CD14-positive monocyte (primary cell): ENCODE results near the gene TP53I3. TPM values are rescaled to one million over a fixed set of nuclear protein-coding genes. Genes with fewer than 3 reads are reported as not detected.

Experiments used
- DNase-seq, 3 donors: peaks; one replicate each; pipeline ENCODE4 v3.0.0-alpha.2; 2011 to 2022
- H2AFZ ChIP-seq: 2 replicates; pipeline ENCODE4 v1.6.0; 2012; ENCODE audit warnings: mild to moderate bottlenecking, low read depth, low read length, inconsistent platforms; ENCODE audit not compliant: insufficient read depth, poor library complexity, severe bottlenecking
- H3K27ac ChIP-seq, 2 donors: 1 replicate in 1 of 2; 2 replicates in 1 of 2; pipeline ENCODE4 v1.5.1; 2012 to 2013; ENCODE audit warnings: low read length in 2 of 2, control low read depth in 1 of 2, inconsistent platforms in 1 of 2, low read depth in 1 of 2, mild to moderate bottlenecking in 1 of 2
- H3K27me3 ChIP-seq, 2 donors: one replicate each; pipeline versions ENCODE4 v1.6.0 to v1.6.1; 2011 to 2013; ENCODE audit warnings: low read length in 2 of 2; ENCODE audit not compliant: control insufficient read depth in 2 of 2, insufficient read depth in 2 of 2
- H3K36me3 ChIP-seq, 2 donors: replicated peaks in 1 of 2; 1 replicate in 1 of 2; 2 replicates in 1 of 2; pipeline versions ENCODE4 v1.5.1 to v1.6.1; 2012 to 2013; ENCODE audit warnings: low read length in 2 of 2, control low read depth in 1 of 2, inconsistent platforms in 1 of 2, mild to moderate bottlenecking in 1 of 2; ENCODE audit not compliant: insufficient read depth in 2 of 2, control insufficient read depth in 1 of 2
- H3K4me1 ChIP-seq, 2 donors: 1 replicate in 1 of 2; 2 replicates in 1 of 2; pipeline versions ENCODE4 v1.5.1 to v1.6.1; 2012 to 2013; ENCODE audit warnings: low read length in 2 of 2, control low read depth in 1 of 2, inconsistent platforms in 1 of 2, mild to moderate bottlenecking in 1 of 2, moderate library complexity in 1 of 2; ENCODE audit not compliant: insufficient read depth in 2 of 2, control insufficient read depth in 1 of 2
- H3K4me2 ChIP-seq: replicated peaks from 2 replicates; pipeline ENCODE3; 2012; ENCODE audit warnings: low read length, moderate library complexity, mild to moderate bottlenecking; ENCODE audit not compliant: poor library complexity, severe bottlenecking; ENCODE audit errors: extremely low read depth
- H3K4me3 ChIP-seq, 3 experiments: fragments of 200-600 bp in 1 of 3; sonication (generic) in 1 of 3; replicated peaks in 1 of 3; 1 replicate in 2 of 3; 2 replicates in 1 of 3; pipeline ENCODE4 v1.5.1; 2011 to 2013; ENCODE audit warnings: low read length in 3 of 3, mild to moderate bottlenecking in 3 of 3, control low read depth in 2 of 3, low read depth in 2 of 3, inconsistent platforms in 1 of 3, moderate library complexity in 1 of 3
- H3K79me2 ChIP-seq: 2 replicates; pipeline ENCODE4 v1.6.0; 2012; ENCODE audit warnings: mild to moderate bottlenecking, control low read depth, inconsistent platforms, low read length, moderate library complexity; ENCODE audit not compliant: insufficient read depth
- H3K9ac ChIP-seq: 2 replicates; pipeline ENCODE4 v1.6.0; 2017; ENCODE audit warnings: low read length, mild to moderate bottlenecking; ENCODE audit not compliant: insufficient read depth, poor library complexity, severe bottlenecking
- H3K9me3 ChIP-seq, 2 donors: replicated peaks in 1 of 2; 1 replicate in 1 of 2; 2 replicates in 1 of 2; pipeline versions ENCODE4 v1.5.1 to v1.6.1; 2012 to 2013; ENCODE audit warnings: low read length in 2 of 2, control low read depth in 1 of 2; ENCODE audit not compliant: control insufficient read depth in 1 of 2, insufficient read depth in 1 of 2
- H4K20me1 ChIP-seq: 2 replicates; pipeline ENCODE4 v1.6.0; 2012; ENCODE audit warnings: mild to moderate bottlenecking, low read length, control low read depth, moderate library complexity; ENCODE audit not compliant: insufficient read depth
- H3K27ac Mint-ChIP-seq, 7 donors: one replicate each; pipeline ENCODE4 v1.8.0; 2020; ENCODE audit warnings: mild to moderate bottlenecking in 7 of 7, mixed read lengths in 7 of 7, moderate library complexity in 6 of 7, inconsistent platforms in 2 of 7
- H3K27me3 Mint-ChIP-seq, 3 donors: one replicate each; pipeline ENCODE4 v1.8.0; 2021 to 2022; ENCODE audit warnings: low read depth in 3 of 3, mild to moderate bottlenecking in 3 of 3, mixed read lengths in 3 of 3, moderate library complexity in 3 of 3, inconsistent platforms in 1 of 3
- H3K36me3 Mint-ChIP-seq, 2 donors: one replicate each; pipeline ENCODE4 v1.8.0; 2020; ENCODE audit warnings: mixed read lengths in 2 of 2, inconsistent platforms in 1 of 2, mild to moderate bottlenecking in 1 of 2
- H3K4me1 Mint-ChIP-seq: one replicate; pipeline ENCODE4 v1.8.0; 2020; ENCODE audit warnings: mild to moderate bottlenecking, mixed read lengths
- H3K4me3 Mint-ChIP-seq, 2 donors: one replicate each; pipeline ENCODE4 v1.8.0; 2020; ENCODE audit warnings: mild to moderate bottlenecking in 2 of 2, mixed read lengths in 2 of 2, moderate library complexity in 1 of 2
- H3K9me3 Mint-ChIP-seq, 7 donors: one replicate each; pipeline ENCODE4 v1.8.0; 2020 to 2022; ENCODE audit warnings: mixed read lengths in 7 of 7, mild to moderate bottlenecking in 6 of 7, moderate library complexity in 6 of 7, inconsistent platforms in 2 of 7
- CTCF ChIP-seq: fragments of 200-600 bp; IDR thresholded peaks from one replicate; pipeline ENCODE4 v1.8.0; 2022; ENCODE audit warnings: antibody characterized with exemption, mild to moderate bottlenecking
- WGBS: methylation state at CpG from one replicate; pipeline ENCODE4 v1.1.5; 2013; ENCODE audit warnings: missing lambda C conversion rate; ENCODE audit not compliant: insufficient coverage; 5-methylcytosine and 5-hydroxymethylcytosine counted together
- intact Hi-C, 2 donors: fragments of 100-400 bp; cut with micrococcal nuclease; formaldehyde crosslinking; loops; one replicate each; pipeline versions ENCODE4 v1.15.0 to v1.15.1; 2023
- polyA plus RNA-seq, 3 donors: library from polyadenylated mRNA; depleted of rRNA in 1 of 3; unstranded in 2 of 3; stranded (reverse) in 1 of 3; fragments of 300-500 nt in 2 of 3; fragments of >200 nt in 1 of 3; fragmentation: Illumina TruSeq in 2 of 3; gene quantifications; 1 replicate in 2 of 3; 2 replicates in 1 of 3; pipeline ENCODE4 v1.2.3, GENCODE V29; 2012 to 2021

TP53I3 gene
- polyA plus RNA-seq, 3 donors, result 24.5 to 41.7 (median 34.9) TPM

- H3K9me3 ChIP-seq, result no peaks in the 10 kb centered on the region
- no peak for DNase-seq
- H3K27ac Mint-ChIP-seq, result peak overlapping the region in 5 of 7 donors; percentile 30 to 90 (median 38)
- peaks cover 12 to 28% of the 10 kb centered on the region in 2 donors for H3K36me3 Mint-ChIP-seq
- TF ChIP-seq CTCF, result no peak
- peaks cover 0 to 3% (median 0%) of the 10 kb centered on the region in 7 donors for H3K9me3 Mint-ChIP-seq
- H2AFZ ChIP-seq, result no peak overlapping the region
- H3K79me2 ChIP-seq, result peaks cover 56% of the 10 kb centered on the region
- no peak overlapping the region for H3K4me3 Mint-ChIP-seq
- H3K9ac ChIP-seq, result no peak overlapping the region
- H3K27me3 Mint-ChIP-seq, result peaks cover 0 to 1% (median 0%) of the 10 kb centered on the region in 3 donors
- no peak overlapping the region for H3K4me2 ChIP-seq
- WGBS, result 100% methylated on average over 2 of the region's 2 CpGs
- H3K4me1 ChIP-seq, result peaks cover 56 to 65% of the 10 kb centered on the region in 2 donors
- intact Hi-C loops, result loop anchor here (5.0 kb wide), 3 partner anchors 33 to 253 kb away; partner anchors contain the start of genes ATAD2B (in 1 of the 2), FKBP1B (in 1 of the 2) and WDCP (in 1 of the 2)
- H4K20me1 ChIP-seq, result no peaks in the 10 kb centered on the region
- no peak overlapping the region for H3K4me3 ChIP-seq
- peaks cover 54% of the 10 kb centered on the region for H3K4me1 Mint-ChIP-seq
- H3K27ac ChIP-seq, result peak overlapping the region in 1 of 2 donors; percentile 92
- peaks cover 4 to 27% of the 10 kb centered on the region in 2 donors for H3K36me3 ChIP-seq
- H3K27me3 ChIP-seq, result no peaks in the 10 kb centered on the region
These were observed 3.9 kb downstream of the TP53I3 start for GRCh38 chr2:24080701-24081100.

- peak overlapping the region; percentile 56 to 94 (median 86) for H3K4me3 ChIP-seq
- H3K9ac ChIP-seq, result peak overlapping the region; percentile 84
- H3K27ac ChIP-seq, result peak overlapping the region; percentile 67 to 89
- peak overlapping the region; percentile 95 for H3K4me2 ChIP-seq
- DNase-seq, result no peak
- no CpG with 5 or more reads among the region's 2 CpGs for WGBS
- peaks cover 44% of the 10 kb centered on the region for H3K4me1 Mint-ChIP-seq
- H3K4me1 ChIP-seq, result peaks cover 41 to 57% of the 10 kb centered on the region in 2 donors
- no peaks in the 10 kb centered on the region for H4K20me1 ChIP-seq
- H3K36me3 ChIP-seq, result peaks cover 12 to 40% of the 10 kb centered on the region in 2 donors
- intact Hi-C loops, result no loop called here
- TF ChIP-seq CTCF, result no peak
- peak overlapping the region; percentile 91 for H2AFZ ChIP-seq
- H3K36me3 Mint-ChIP-seq, result peaks cover 18 to 32% of the 10 kb centered on the region in 2 donors
- H3K9me3 Mint-ChIP-seq, result peaks cover 0 to 3% (median 0%) of the 10 kb centered on the region in 7 donors
- no peaks in the 10 kb centered on the region for H3K27me3 ChIP-seq
- peak overlapping the region in 6 of 7 donors; percentile 94 to 99 (median 98) for H3K27ac Mint-ChIP-seq
- H3K79me2 ChIP-seq, result peaks cover 76% of the 10 kb centered on the region
- H3K9me3 ChIP-seq, result no peaks in the 10 kb centered on the region
- H3K4me3 Mint-ChIP-seq, result peak overlapping the region; percentile 95 to 100
- H3K27me3 Mint-ChIP-seq, result no peaks in the 10 kb centered on the region
These were observed 6.8 kb downstream of the TP53I3 start for GRCh38 chr2:24077879-24078278.
